ENCODE measurements around the gene KIF1A.

- TF ChIP-seq MAX (IDR thresholded peaks at IDR 0.05; ENCODE audit: insufficient read depth, insufficient read length) (no peak), POLR2A (IDR thresholded peaks at IDR 0.05; ENCODE audit: low read depth, low read length) (no peak), CTCF (IDR thresholded peaks at IDR 0.05; ENCODE audit: extremely low read depth in 1 of 2, insufficient read depth in 1 of 2, low read depth in 1 of 2, low read length in 2 of 2) (no peak), EZH2 (IDR thresholded peaks at IDR 0.05; ENCODE audit: borderline replicate concordance, low read depth, low read length, severe bottlenecking) (no peak), POLR2AphosphoS5 (IDR thresholded peaks at IDR 0.05; ENCODE audit: insufficient read depth, low read depth, low read length) (no peak), JUN (IDR thresholded peaks at IDR 0.05; ENCODE audit: borderline replicate concordance, insufficient read depth, insufficient read length, low read depth) (no peak)
Observed at GRCh38 chr2:240864475-240864874, 44.5 kb upstream of the KIF1A start.

Measured in endothelial cell of umbilical vein (primary cell).